ENCODE results near the gene GARNL3.

- no peak for TF ChIP-seq CTCF (IDR thresholded peaks at IDR 0.05; ENCODE audit: low read length)
- TF ChIP-seq EZH2 (IDR thresholded peaks at IDR 0.05; ENCODE audit: borderline replicate concordance, low read length), result no peak
Observed at GRCh38 chr9:127269449-127269848, 4.9 kb downstream of the GARNL3 start.

All from OCI-LY1 (cell line).